ENCODE results near the gene KIF6. TPM values are rescaled to one million over a fixed set of nuclear protein-coding genes. Genes with fewer than 3 reads are reported as not detected.

Gene KIF6
- total and polyA plus RNA-seq, 2 of the 8 experiments (the other 6 are each of a cell fraction or from before 2014, with no cell fraction given) = 0.53 to 0.65 TPM

DNA sequence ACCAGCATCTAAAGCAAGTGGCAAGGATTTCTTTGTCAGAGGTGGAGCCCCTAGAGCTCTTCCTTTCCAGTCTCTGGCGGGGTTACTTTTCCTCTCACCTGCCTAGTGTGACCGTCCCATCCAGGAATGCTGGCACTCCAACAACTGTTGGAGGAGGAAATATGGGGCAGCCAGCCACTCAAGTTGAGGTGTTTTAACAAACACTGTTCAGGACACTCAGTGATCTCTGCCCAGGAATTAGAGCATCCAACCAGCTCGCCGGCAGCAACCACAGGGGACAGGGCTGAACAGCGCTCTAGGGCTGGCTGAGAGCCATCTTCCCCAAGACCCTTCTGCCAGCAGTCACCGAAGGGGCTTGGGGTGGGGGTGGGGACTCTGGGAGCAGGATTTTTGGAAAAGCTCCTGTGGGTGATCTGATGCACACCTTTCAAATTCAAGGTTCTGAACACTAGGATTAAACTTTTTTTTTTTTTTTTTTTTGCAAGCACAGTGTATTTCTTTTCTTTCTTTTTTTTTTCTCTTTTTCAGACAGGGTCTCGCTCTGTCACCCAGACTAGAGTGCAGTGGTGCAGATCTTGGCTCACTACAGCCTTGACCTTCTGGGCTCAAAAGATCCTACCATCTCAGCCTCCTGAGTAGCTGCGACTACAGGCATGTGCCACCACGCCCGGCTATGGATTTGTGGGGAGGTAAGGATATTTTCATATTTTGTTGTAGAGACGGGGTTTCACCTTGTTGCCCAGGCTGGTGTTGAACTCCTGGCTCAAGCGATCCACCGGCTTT lies 374.3 kb downstream of the KIF6 start:
- Histone ChIP-seq H2BK15ac (ENCODE audit: low read length) (no peak overlapping the region), H3K23me2 (ENCODE audit: low read depth, low read length) (no peaks in the 10 kb centered on the region), H4K91ac (replicated peaks; ENCODE audit: insufficient read length, low read length) (no peak overlapping the region), H3K79me1 (ENCODE audit: low read depth, low read length) (no peaks in the 10 kb centered on the region; the same call in 1 of the 2 replicates), H3K4ac (replicated peaks; ENCODE audit: insufficient read length, low read depth, low read length) (no peak overlapping the region), H2BK120ac (replicated peaks; ENCODE audit: low read depth, low read length) (no peak overlapping the region), H3K9me3 (ENCODE audit: insufficient read depth in 2 of 2, low read depth in 1 of 2, low read length in 1 of 2) (no peaks in the 10 kb centered on the region), H3K56ac (replicated peaks; ENCODE audit: insufficient read length, low read depth, low read length) (no peak overlapping the region), H3K4me1 (replicated peaks in 1 of 4; ENCODE audit: control insufficient read depth in 3 of 4, insufficient read depth in 4 of 4, low read length in 3 of 4) (0 out of 7 replicates have a peak, but pooled peaks cover 0 to 2% (median 0%) of the 10 kb centered on the region in 4 experiments), H4K8ac (ENCODE audit: extremely low read depth, insufficient read depth, low read length) (no peak overlapping the region), H2AK5ac (ENCODE audit: low read depth, low read length) (no peak overlapping the region), H4K5ac (ENCODE audit: insufficient read length, low read depth, low read length) (no peak overlapping the region), H3K4me3 (ENCODE audit: extremely low read depth in 1 of 4, insufficient read depth in 2 of 4, low read depth in 3 of 4, low read length in 4 of 4) (no peak overlapping the region), H3K23ac (ENCODE audit: insufficient read length) (no peak overlapping the region), H3K79me2 (ENCODE audit: control insufficient read depth in 1 of 2, insufficient read depth in 2 of 2, low read length in 2 of 2) (no peaks in the 10 kb centered on the region), H3K27me3 (replicated peaks in 1 of 4; ENCODE audit: control insufficient read depth in 3 of 4, extremely low read depth in 1 of 4, insufficient read depth in 3 of 4, low read length in 3 of 4) (no peaks in the 10 kb centered on the region), H2BK12ac (ENCODE audit: low read depth, low read length) (no peak overlapping the region), H2AFZ (ENCODE audit: low read length) (no peak overlapping the region), H3K36me3 (ENCODE audit: control insufficient read depth in 2 of 4, insufficient read depth in 4 of 4, low read length in 3 of 4) (no peaks in the 10 kb centered on the region), H4K20me1 (replicated peaks in 1 of 2; ENCODE audit: control insufficient read depth in 1 of 2, insufficient read depth in 2 of 2, low read length in 2 of 2) (no peaks in the 10 kb centered on the region), H3K9ac (replicated peaks in 1 of 4; ENCODE audit: extremely low read depth in 1 of 4, low read depth in 3 of 4, low read length in 3 of 4) (no peak overlapping the region), H2BK20ac (ENCODE audit: low read length) (no peak overlapping the region), H3K14ac (ENCODE audit: insufficient read length) (no peak overlapping the region), H2BK5ac (ENCODE audit: low read depth, low read length) (no peak overlapping the region), H3K4me2 (ENCODE audit: insufficient read depth in 1 of 2, low read depth in 2 of 2, low read length in 2 of 2) (no peak overlapping the region), H3K18ac (ENCODE audit: extremely low read depth, low read length) (no peak overlapping the region), H3K27ac (ENCODE audit: low read depth, low read length) (no peak overlapping the region)
- no peak for DNase-seq (ENCODE audit: low read depth in 1 of 2, low spot score in 2 of 2)
- WGBS, 2 experiments (ENCODE audit: extremely low coverage in 1 of 2, insufficient coverage in 1 of 2, insufficient read length in 1 of 2, insufficient replicate concordance in 2 of 2, low coverage in 1 of 2, low lambda C conversion rate in 2 of 2, missing lambda C conversion rate in 1 of 2) = 95% methylated on average over 12 of the region's 13 CpGs; no CpG with 5 or more reads in 1 of the 2 experiments
- FAIRE-seq = no peak
- CTCF ChIA-PET (ENCODE audit: partially characterized antibody) = interaction anchor here (1.0 to 10.6 kb wide), 3 partner anchors 11 to 48 kb away, joined by 3 to 89 read pairs (median 3); no protein-coding TSS in a partner anchor
- POLR2A ChIA-PET (ENCODE audit: partially characterized antibody) = no interaction called here
- TF ChIP-seq KDM5A (IDR thresholded peaks at IDR 0.05; ENCODE audit: low read length) (no peak), TAF1 (IDR thresholded peaks at IDR 0.05; ENCODE audit: low read depth, low read length) (no peak), POLR2A (IDR thresholded peaks at IDR 0.05; ENCODE audit: control extremely low read depth in 1 of 2, low read depth in 2 of 2, low read length in 2 of 2) (no peak), CTBP2 (IDR thresholded peaks at IDR 0.05; ENCODE audit: borderline replicate concordance, insufficient read depth, insufficient read length, low read length) (no peak), HDAC6 (IDR thresholded peaks at IDR 0.05; ENCODE audit: low read depth, low read length) (no peak), RBBP5 (IDR thresholded peaks at IDR 0.05; ENCODE audit: borderline replicate concordance, low read depth, low read length) (no peak), EZH2 (IDR thresholded peaks at IDR 0.05; ENCODE audit: low read depth, low read length, severe bottlenecking) (no peak), JUND (IDR thresholded peaks at IDR 0.05; ENCODE audit: low read length) (no peak)
- TF ChIP-seq, protein P1, sequence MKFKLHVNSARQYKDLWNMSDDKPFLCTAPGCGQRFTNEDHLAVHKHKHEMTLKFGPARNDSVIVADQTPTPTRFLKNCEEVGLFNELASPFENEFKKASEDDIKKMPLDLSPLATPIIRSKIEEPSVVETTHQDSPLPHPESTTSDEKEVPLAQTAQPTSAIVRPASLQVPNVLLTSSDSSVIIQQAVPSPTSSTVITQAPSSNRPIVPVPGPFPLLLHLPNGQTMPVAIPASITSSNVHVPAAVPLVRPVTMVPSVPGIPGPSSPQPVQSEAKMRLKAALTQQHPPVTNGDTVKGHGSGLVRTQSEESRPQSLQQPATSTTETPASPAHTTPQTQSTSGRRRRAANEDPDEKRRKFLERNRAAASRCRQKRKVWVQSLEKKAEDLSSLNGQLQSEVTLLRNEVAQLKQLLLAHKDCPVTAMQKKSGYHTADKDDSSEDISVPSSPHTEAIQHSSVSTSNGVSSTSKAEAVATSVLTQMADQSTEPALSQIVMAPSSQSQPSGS (IDR thresholded peaks at IDR 0.05; ENCODE audit: low read length) = no peak
- TF ChIP-seq, protein P2, sequence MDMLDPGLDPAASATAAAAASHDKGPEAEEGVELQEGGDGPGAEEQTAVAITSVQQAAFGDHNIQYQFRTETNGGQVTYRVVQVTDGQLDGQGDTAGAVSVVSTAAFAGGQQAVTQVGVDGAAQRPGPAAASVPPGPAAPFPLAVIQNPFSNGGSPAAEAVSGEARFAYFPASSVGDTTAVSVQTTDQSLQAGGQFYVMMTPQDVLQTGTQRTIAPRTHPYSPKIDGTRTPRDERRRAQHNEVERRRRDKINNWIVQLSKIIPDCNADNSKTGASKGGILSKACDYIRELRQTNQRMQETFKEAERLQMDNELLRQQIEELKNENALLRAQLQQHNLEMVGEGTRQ (IDR thresholded peaks at IDR 0.05; ENCODE audit: low read length) = no peak

All from H1 (cell line).